H9 (cell line): ENCODE results near the gene KCNMA1. TPM values are rescaled to one million over a fixed set of nuclear protein-coding genes. Genes with fewer than 3 reads are reported as not detected.
"Not testable (repeated sequence)": the region's sequence is repeated elsewhere in the genome, so short reads cannot be mapped to it uniquely, and the experiment has no call there.

Experiments
- DNase-seq: peaks from one replicate; pipeline ENCODE4 v3.0.0-alpha.2; 2017
- H2AFZ ChIP-seq: one replicate; pipeline ENCODE4 v1.6.1; 2013; ENCODE audit warnings: mild to moderate bottlenecking, low read length, control low read depth, moderate library complexity
- H2AK5ac ChIP-seq: 2 replicates; pipeline ENCODE4 v1.6.1; 2013; ENCODE audit warnings: low read length, control low read depth, mixed read lengths; ENCODE audit not compliant: insufficient read length
- H2BK120ac ChIP-seq: one replicate; pipeline ENCODE4 v1.6.1; 2013; ENCODE audit warnings: low read depth, mild to moderate bottlenecking, low read length, control low read depth, inconsistent platforms; ENCODE audit not compliant: poor library complexity, severe bottlenecking
- H2BK12ac ChIP-seq: 2 replicates; pipeline ENCODE4 v1.6.1; 2013; ENCODE audit warnings: low read length, control low read depth, mixed read lengths, low read depth; ENCODE audit not compliant: insufficient read length
- H2BK15ac ChIP-seq: 2 replicates; pipeline ENCODE4 v1.6.1; 2013; ENCODE audit warnings: low read depth, low read length, control low read depth
- H2BK20ac ChIP-seq: one replicate; pipeline ENCODE4 v1.6.1; 2013; ENCODE audit warnings: low read depth, mild to moderate bottlenecking, low read length, control low read depth, inconsistent platforms; ENCODE audit not compliant: poor library complexity, severe bottlenecking
- H2BK5ac ChIP-seq: 2 replicates; pipeline ENCODE4 v1.6.1; 2013; ENCODE audit warnings: low read length, control low read depth, mixed read lengths; ENCODE audit not compliant: insufficient read length
- H3K14ac ChIP-seq: 2 replicates; pipeline ENCODE4 v1.6.1; 2013; ENCODE audit warnings: low read length, control low read depth; ENCODE audit not compliant: insufficient read depth
- H3K18ac ChIP-seq: 2 replicates; pipeline ENCODE4 v1.6.1; 2013; ENCODE audit warnings: low read depth, mild to moderate bottlenecking, mixed read lengths, low read length, control low read depth; ENCODE audit not compliant: insufficient read length
- H3K23ac ChIP-seq: 2 replicates; pipeline ENCODE4 v1.6.1; 2013; ENCODE audit warnings: low read length, control low read depth, mixed read lengths, low read depth; ENCODE audit not compliant: insufficient read length
- H3K23me2 ChIP-seq: 2 replicates; pipeline ENCODE4 v1.6.1; 2013; ENCODE audit warnings: low read depth, mild to moderate bottlenecking, mixed read lengths, low read length, control low read depth; ENCODE audit not compliant: insufficient read length, poor library complexity, severe bottlenecking
- H3K27ac ChIP-seq: 2 replicates; pipeline ENCODE4 v1.5.1; 2013; ENCODE audit warnings: low read length, control low read depth, mixed read lengths, low read depth; ENCODE audit not compliant: insufficient read length
- H3K27me3 ChIP-seq: 2 replicates; pipeline ENCODE4 v1.6.1; 2013; ENCODE audit warnings: low read length, control low read depth, inconsistent platforms; ENCODE audit not compliant: insufficient read depth
- H3K4ac ChIP-seq: 2 replicates; pipeline ENCODE4 v1.6.1; 2013; ENCODE audit warnings: low read depth, mild to moderate bottlenecking, control low read depth, inconsistent platforms, low read length, moderate library complexity
- H3K4me1 ChIP-seq: 2 replicates; pipeline ENCODE4 v1.6.1; 2013; ENCODE audit warnings: low read length, control low read depth, inconsistent platforms; ENCODE audit not compliant: insufficient read depth
- H3K4me2 ChIP-seq: 2 replicates; pipeline ENCODE4 v1.6.1; 2013; ENCODE audit warnings: low read length, control low read depth, mixed read lengths; ENCODE audit not compliant: insufficient read length, insufficient read depth
- H3K56ac ChIP-seq: 2 replicates; pipeline ENCODE4 v1.6.1; 2013; ENCODE audit warnings: low read depth, mild to moderate bottlenecking, mixed read lengths, low read length, control low read depth; ENCODE audit not compliant: insufficient read length
- H3K79me1 ChIP-seq: 2 replicates; pipeline ENCODE4 v1.6.1; 2013; ENCODE audit warnings: low read depth, mild to moderate bottlenecking, moderate library complexity, low read length, control low read depth, inconsistent platforms; ENCODE audit not compliant: insufficient read depth, poor library complexity, severe bottlenecking
- H3K79me2 ChIP-seq: 2 replicates; pipeline ENCODE4 v1.6.1; 2013; ENCODE audit warnings: low read length, control low read depth, inconsistent platforms; ENCODE audit not compliant: insufficient read depth
- H3K9ac ChIP-seq: 2 replicates; pipeline ENCODE4 v1.6.1; 2013; ENCODE audit warnings: low read length, control low read depth, mixed read lengths; ENCODE audit not compliant: insufficient read length; ENCODE audit errors: extremely low read depth
- H3K9me3 ChIP-seq: one replicate; pipeline ENCODE4 v1.6.1; 2013; ENCODE audit warnings: low read depth, low read length, inconsistent platforms; ENCODE audit not compliant: control insufficient read depth
- H3T11ph ChIP-seq: one replicate; pipeline ENCODE4 v1.6.1; 2013; ENCODE audit warnings: mild to moderate bottlenecking, low read length, control low read depth, inconsistent platforms
- H4K20me1 ChIP-seq: one replicate; pipeline ENCODE4 v1.6.1; 2013; ENCODE audit not compliant: control insufficient read depth, insufficient read length, insufficient read depth
- H4K5ac ChIP-seq: 2 replicates; pipeline ENCODE4 v1.6.1; 2013; ENCODE audit warnings: low read depth, mild to moderate bottlenecking, mixed read lengths, low read length, control low read depth; ENCODE audit not compliant: insufficient read length
- H4K8ac ChIP-seq: replicated peaks from 2 replicates; pipeline ENCODE4 v1.6.1; 2013; ENCODE audit warnings: low read length, control low read depth, mixed read lengths, low read depth; ENCODE audit not compliant: insufficient read length
- H4K91ac ChIP-seq: 2 replicates; pipeline ENCODE4 v1.6.1; 2013; ENCODE audit warnings: low read depth, mild to moderate bottlenecking, moderate library complexity, mixed read lengths, low read length, control low read depth; ENCODE audit not compliant: insufficient read length
- H3K27ac Mint-ChIP-seq, 3 experiments: 2 replicates in 2 of 3; 3 replicates in 1 of 3; pipeline ENCODE4 v1.8.0; 2020 to 2021; ENCODE audit warnings: mixed read lengths in 3 of 3, mild to moderate bottlenecking in 1 of 3, moderate library complexity in 1 of 3
- H3K27me3 Mint-ChIP-seq: 2 replicates; pipeline ENCODE4 v1.8.0; 2021; ENCODE audit warnings: low read depth, mild to moderate bottlenecking, moderate library complexity, mixed read lengths
- H3K36me3 Mint-ChIP-seq, 3 experiments: 2 replicates in 2 of 3; 3 replicates in 1 of 3; pipeline ENCODE4 v1.8.0; 2020 to 2021; ENCODE audit warnings: low read depth in 3 of 3, mixed read lengths in 3 of 3; ENCODE audit not compliant: insufficient read depth in 1 of 3
- H3K4me1 Mint-ChIP-seq, 2 experiments: 2 replicates each; pipeline ENCODE4 v1.8.0; 2020; ENCODE audit warnings: mixed read lengths in 2 of 2
- H3K4me3 Mint-ChIP-seq, 2 experiments: 2 replicates in 1 of 2; 3 replicates in 1 of 2; pipeline ENCODE4 v1.8.0; 2020 to 2021; ENCODE audit warnings: mild to moderate bottlenecking in 2 of 2, mixed read lengths in 2 of 2, moderate library complexity in 1 of 2
- H3K9me3 Mint-ChIP-seq, 2 experiments: 2 replicates in 1 of 2; 3 replicates in 1 of 2; pipeline ENCODE4 v1.8.0; 2020; ENCODE audit warnings: mild to moderate bottlenecking in 2 of 2, mixed read lengths in 2 of 2, moderate library complexity in 1 of 2
- WGBS: extraction: QIAGEN DNeasy Blood & Tissue Kit; methylation state at CpG from one replicate; pipeline ENCODE4 v1.1.7; 2013; ENCODE audit warnings: missing lambda C conversion rate, low lambda C conversion rate, mixed read lengths; ENCODE audit not compliant: insufficient read length; ENCODE audit errors: extremely low coverage; 5-methylcytosine and 5-hydroxymethylcytosine counted together
- total RNA-seq: library from RNA; stranded (reverse); gene quantifications from 2 replicates; pipeline ENCODE4 v1.2.1, GENCODE V29; 2021
- TF ChIP-seq, protein P1 (sequence below): fragments of 200-600 bp; sonication (generic); conservative IDR thresholded peaks from 3 replicates; pipeline ENCODE4 v1.8.0; 2021; ENCODE audit warnings: antibody characterized with exemption, mild to moderate bottlenecking

KCNMA1 gene
- total RNA-seq, 1 experiment from 2014 or later = 2.0 TPM

DNA sequence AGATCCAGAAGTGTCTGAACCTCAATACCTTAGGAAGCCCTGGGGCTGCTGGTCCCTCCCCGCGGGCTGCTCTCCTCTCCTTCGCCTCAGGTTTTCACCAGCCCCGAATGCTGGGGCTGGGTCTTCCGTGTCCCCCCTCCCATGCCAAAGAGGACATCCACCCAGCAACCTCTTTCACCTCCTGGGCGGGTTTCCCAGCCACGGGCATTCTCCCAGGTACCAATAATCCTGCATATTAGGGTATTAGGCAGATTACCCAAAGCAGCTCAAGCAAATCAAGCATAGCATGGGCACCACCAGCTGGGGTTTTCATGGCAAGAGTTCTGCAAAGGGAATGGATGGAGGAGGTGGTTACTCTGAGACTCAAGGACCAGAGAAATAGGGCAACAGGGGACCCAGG lies 224.4 kb downstream of the KCNMA1 start:
- Mint-ChIP-seq H3K36me3 (no peaks in the 10 kb centered on the region), H3K4me3 (no peak overlapping the region), H3K9me3 (no peaks in the 10 kb centered on the region; a peak in 1 of 5 replicates), H3K27me3 (peaks cover 8% of the 10 kb centered on the region), H3K27ac (no peak overlapping the region), H3K4me1 (peaks cover 4 to 5% of the 10 kb centered on the region in 2 experiments; a peak in 2 of 4 replicates)
- no peak overlapping the region for H4K8ac ChIP-seq
- H3K79me1 ChIP-seq = no peaks in the 10 kb centered on the region
- no CpG with 5 or more reads among the region's 7 CpGs for WGBS
- no peak overlapping the region for H2BK5ac ChIP-seq
- no peak overlapping the region for H2BK15ac ChIP-seq
- H3K9ac ChIP-seq = no peak overlapping the region
- H2BK20ac ChIP-seq = no peak overlapping the region
- no peak overlapping the region for H2AFZ ChIP-seq
- no peaks in the 10 kb centered on the region for H3K23me2 ChIP-seq
- H4K91ac ChIP-seq = no peak overlapping the region
- no peak overlapping the region for H2AK5ac ChIP-seq
- H3K79me2 ChIP-seq = no peaks in the 10 kb centered on the region
- H3K27me3 ChIP-seq = no peaks in the 10 kb centered on the region
- no peaks in the 10 kb centered on the region for H3K4me1 ChIP-seq
- TF ChIP-seq, protein P1, sequence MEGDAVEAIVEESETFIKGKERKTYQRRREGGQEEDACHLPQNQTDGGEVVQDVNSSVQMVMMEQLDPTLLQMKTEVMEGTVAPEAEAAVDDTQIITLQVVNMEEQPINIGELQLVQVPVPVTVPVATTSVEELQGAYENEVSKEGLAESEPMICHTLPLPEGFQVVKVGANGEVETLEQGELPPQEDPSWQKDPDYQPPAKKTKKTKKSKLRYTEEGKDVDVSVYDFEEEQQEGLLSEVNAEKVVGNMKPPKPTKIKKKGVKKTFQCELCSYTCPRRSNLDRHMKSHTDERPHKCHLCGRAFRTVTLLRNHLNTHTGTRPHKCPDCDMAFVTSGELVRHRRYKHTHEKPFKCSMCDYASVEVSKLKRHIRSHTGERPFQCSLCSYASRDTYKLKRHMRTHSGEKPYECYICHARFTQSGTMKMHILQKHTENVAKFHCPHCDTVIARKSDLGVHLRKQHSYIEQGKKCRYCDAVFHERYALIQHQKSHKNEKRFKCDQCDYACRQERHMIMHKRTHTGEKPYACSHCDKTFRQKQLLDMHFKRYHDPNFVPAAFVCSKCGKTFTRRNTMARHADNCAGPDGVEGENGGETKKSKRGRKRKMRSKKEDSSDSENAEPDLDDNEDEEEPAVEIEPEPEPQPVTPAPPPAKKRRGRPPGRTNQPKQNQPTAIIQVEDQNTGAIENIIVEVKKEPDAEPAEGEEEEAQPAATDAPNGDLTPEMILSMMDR = no peak
- no peak overlapping the region for H3K23ac ChIP-seq
- H3K4me2 ChIP-seq = no peak overlapping the region
- no peak overlapping the region for H3K14ac ChIP-seq
- no peak overlapping the region for H2BK120ac ChIP-seq
- no peak overlapping the region for H3K27ac ChIP-seq
- no peaks in the 10 kb centered on the region for H4K20me1 ChIP-seq
- H3K56ac ChIP-seq = no peak overlapping the region
- no peak overlapping the region for H3K4ac ChIP-seq
- no peak overlapping the region for H4K5ac ChIP-seq
- H3K9me3 ChIP-seq = no peaks in the 10 kb centered on the region
- no peak overlapping the region for H3T11ph ChIP-seq
- H2BK12ac ChIP-seq = no peak overlapping the region
- DNase-seq = no peak
- H3K18ac ChIP-seq = no peak overlapping the region

DNA sequence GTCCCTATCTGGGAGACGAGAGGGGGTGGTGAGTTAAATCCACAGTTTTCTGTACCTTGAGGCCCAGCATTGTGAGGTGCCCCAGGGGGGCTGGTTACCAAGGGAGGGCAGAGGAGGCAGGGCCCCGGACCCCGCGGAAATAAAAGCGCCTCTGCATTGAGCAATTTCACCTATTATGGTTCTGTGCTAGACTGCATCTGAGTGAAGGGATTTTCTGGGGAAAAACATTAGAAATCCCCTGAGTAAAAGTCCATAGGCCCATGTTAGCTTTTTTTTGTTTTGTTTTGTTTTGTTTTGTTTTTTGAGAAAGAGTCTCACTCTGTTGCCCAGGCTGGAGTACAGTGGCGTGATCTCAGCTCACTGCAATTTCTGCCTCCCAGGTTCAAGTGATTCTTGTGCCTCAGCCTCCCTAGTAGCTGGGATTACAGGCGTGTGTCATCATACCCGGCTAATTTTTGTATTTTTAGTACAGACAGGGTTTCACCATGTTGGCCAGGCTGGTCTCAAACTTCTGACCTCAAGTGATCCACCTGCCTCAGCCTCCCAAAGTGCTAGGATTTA lies 225.0 kb downstream of the KCNMA1 start:
- H3K4me3 Mint-ChIP-seq, DNase-seq, H4K91ac ChIP-seq, H4K20me1 ChIP-seq, H2BK20ac ChIP-seq, H2AFZ ChIP-seq, H3K36me3 Mint-ChIP-seq, H3T11ph ChIP-seq, H3K79me1 ChIP-seq, H2BK15ac ChIP-seq, H2BK5ac ChIP-seq, H3K27ac Mint-ChIP-seq, H3K14ac ChIP-seq, H3K27me3 Mint-ChIP-seq, H3K4me2 ChIP-seq, H3K56ac ChIP-seq, H3K4ac ChIP-seq, H3K9me3 ChIP-seq, H3K23me2 ChIP-seq, H3K23ac ChIP-seq, H3K4me1 ChIP-seq, H3K4me1 Mint-ChIP-seq, H3K9ac ChIP-seq, H4K8ac ChIP-seq, H2AK5ac ChIP-seq, H4K5ac ChIP-seq, H3K9me3 Mint-ChIP-seq, H2BK12ac ChIP-seq, H3K79me2 ChIP-seq, H3K18ac ChIP-seq, H3K27me3 ChIP-seq, H2BK120ac ChIP-seq, H3K27ac ChIP-seq: not testable (repeated sequence)
- WGBS = no CpG with 5 or more reads among the region's 8 CpGs
